Peyer's patch (tissue), 4 donors: ENCODE results near the gene CISD3.

Experiments used
- POLR2A ChIP-seq, 2 donors: fragments of 450-650 bp; IDR thresholded peaks; one replicate each; pipeline ENCODE4 v1.5.1; 2017; ENCODE audit warnings: antibody characterized with exemption in 2 of 2, mild to moderate bottlenecking in 2 of 2, moderate library complexity in 2 of 2
- TF ChIP-seq, protein P1 (sequence below), 6 experiments: fragments of 450-650 bp in 4 of 6; fragments of 200-600 bp in 2 of 6; sonication (generic) in 1 of 6; IDR thresholded peaks; one replicate each; pipeline ENCODE4 v1.5.1; 2017 to 2019; ENCODE audit warnings: antibody characterized with exemption in 6 of 6, mild to moderate bottlenecking in 3 of 6, moderate library complexity in 1 of 6

DNA sequence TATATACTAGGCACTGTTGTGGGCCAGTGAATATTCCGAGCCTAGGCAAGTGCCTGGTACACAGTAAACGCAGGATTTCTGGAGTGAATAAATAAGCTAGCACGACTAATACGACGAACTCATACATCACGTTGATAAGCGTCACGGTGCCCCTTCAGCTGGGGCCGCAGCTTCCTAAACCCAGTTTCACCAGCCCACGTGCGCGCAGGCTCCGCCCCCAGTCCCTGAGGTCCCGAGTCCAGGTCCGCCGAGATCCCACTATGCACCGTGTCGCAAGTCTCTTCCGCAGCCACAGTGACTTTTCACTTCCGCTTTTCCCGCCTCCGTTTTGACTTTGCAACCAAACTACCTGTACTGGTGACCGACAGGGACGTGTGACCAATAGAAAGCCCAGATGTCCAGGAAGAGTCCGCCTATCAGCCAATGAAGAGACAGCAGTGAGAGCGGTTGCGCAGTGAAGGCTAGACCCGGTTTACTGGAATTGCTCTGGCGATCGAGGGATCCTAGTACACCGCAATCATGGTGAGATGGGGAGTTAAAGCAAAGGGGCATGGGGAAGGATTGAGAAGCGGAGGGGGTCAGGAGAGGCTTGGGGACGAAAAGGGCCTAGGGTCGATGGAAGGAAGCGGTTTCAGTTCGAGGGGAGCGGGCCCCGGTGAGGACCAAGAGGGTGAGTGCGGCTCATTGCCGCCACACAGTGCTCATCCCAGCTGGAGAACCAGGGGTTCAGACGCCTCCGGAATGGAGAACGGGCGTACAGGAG lies 22.3 kb downstream of the CISD3 start, which contains the start of gene PSMB3:
- TF ChIP-seq, protein P1, sequence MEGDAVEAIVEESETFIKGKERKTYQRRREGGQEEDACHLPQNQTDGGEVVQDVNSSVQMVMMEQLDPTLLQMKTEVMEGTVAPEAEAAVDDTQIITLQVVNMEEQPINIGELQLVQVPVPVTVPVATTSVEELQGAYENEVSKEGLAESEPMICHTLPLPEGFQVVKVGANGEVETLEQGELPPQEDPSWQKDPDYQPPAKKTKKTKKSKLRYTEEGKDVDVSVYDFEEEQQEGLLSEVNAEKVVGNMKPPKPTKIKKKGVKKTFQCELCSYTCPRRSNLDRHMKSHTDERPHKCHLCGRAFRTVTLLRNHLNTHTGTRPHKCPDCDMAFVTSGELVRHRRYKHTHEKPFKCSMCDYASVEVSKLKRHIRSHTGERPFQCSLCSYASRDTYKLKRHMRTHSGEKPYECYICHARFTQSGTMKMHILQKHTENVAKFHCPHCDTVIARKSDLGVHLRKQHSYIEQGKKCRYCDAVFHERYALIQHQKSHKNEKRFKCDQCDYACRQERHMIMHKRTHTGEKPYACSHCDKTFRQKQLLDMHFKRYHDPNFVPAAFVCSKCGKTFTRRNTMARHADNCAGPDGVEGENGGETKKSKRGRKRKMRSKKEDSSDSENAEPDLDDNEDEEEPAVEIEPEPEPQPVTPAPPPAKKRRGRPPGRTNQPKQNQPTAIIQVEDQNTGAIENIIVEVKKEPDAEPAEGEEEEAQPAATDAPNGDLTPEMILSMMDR (IDR thresholded peaks at IDR 0.05) = no peak
- peak; percentile 49 to 54 for TF ChIP-seq POLR2A (IDR thresholded peaks at IDR 0.05)
